MM.1S (cell line): ENCODE measurements around the gene OGFR.

Experiments used
- EZH2 ChIP-seq: fragments of 300-600 bp; sonication (generic); optimal IDR thresholded peaks from 2 replicates; pipeline ENCODE3; 2017; ENCODE audit warnings: low read depth, mild to moderate bottlenecking, antibody characterized with exemption, low read length, mixed read lengths
- EZH2phosphoT487 ChIP-seq: fragments of 300-600 bp; sonication (generic); IDR thresholded peaks from 2 replicates; pipeline ENCODE4 v1.6.1; 2018; ENCODE audit warnings: antibody characterized with exemption, low read length
- TF ChIP-seq, protein P1 (sequence below): fragments of 300-600 bp; sonication (generic); IDR thresholded peaks from 2 replicates; pipeline ENCODE4 v1.5.1; 2016; ENCODE audit warnings: antibody characterized with exemption, low read length, mixed read lengths

DNA sequence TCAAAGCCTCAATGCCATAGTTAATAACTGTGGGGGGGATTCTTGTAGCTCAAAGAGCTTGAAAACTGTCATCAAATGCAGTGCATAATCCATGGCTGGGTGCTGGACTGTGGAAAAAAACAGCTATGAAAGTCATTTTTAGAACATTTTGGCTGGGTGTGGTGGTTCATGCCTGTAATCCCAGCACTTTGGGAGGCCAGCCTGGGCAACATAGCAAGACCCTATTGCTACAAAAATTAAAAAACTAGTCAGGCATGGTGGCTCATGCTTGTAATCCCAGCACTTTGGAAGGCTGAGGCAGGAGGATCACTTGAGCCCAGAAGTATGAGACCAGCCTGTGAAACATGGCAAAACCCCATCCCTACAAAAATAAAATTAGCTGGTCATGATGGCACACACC, 44.8 kb downstream of the OGFR start:
- TF ChIP-seq, protein P1, sequence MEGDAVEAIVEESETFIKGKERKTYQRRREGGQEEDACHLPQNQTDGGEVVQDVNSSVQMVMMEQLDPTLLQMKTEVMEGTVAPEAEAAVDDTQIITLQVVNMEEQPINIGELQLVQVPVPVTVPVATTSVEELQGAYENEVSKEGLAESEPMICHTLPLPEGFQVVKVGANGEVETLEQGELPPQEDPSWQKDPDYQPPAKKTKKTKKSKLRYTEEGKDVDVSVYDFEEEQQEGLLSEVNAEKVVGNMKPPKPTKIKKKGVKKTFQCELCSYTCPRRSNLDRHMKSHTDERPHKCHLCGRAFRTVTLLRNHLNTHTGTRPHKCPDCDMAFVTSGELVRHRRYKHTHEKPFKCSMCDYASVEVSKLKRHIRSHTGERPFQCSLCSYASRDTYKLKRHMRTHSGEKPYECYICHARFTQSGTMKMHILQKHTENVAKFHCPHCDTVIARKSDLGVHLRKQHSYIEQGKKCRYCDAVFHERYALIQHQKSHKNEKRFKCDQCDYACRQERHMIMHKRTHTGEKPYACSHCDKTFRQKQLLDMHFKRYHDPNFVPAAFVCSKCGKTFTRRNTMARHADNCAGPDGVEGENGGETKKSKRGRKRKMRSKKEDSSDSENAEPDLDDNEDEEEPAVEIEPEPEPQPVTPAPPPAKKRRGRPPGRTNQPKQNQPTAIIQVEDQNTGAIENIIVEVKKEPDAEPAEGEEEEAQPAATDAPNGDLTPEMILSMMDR, result no peak
- no peak for TF ChIP-seq EZH2
- TF ChIP-seq EZH2phosphoT487, result no peak
